ENCODE measurements around the gene NEAT1. TPM values are rescaled to one million over a fixed set of nuclear protein-coding genes. Genes with fewer than 3 reads are reported as not detected.
A peak's percentile ranks its signal among the peaks of the same experiment; 100 is the strongest.

NEAT1 gene
- polyA plus RNA-seq, 3 donors, result 0.90 to 293 (median 1.3) TPM

DNA sequence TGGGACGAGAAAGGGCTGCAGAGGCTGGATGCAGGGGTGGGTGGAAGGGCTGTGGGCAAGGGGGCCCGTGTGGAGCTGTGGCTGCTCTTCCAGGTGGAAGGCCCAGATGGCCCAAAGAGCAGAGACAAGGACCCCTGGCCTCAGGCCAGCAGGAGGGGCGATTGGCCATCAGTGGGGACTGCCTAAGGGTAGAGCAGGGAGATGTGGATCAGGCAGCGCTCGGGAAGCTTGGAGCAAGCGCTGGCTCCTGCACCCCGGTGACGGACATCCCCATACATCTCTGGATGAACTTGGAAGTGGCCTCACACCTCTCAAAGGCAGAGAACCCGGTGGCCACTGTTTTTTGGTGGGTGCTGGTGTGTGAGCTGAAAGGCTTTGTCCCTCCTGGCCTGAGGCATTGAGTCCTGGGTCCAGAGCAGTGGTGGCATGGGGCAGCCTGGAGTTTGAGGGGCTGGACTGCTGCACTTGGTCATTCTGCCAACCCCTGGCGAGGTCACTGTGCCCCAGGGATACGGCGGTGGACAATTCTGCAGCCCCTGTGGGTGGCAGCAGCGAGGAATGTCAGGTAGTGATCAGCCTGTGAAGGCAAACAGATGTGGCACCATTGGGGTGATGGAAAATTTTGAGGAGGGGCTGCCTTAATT is 30.3 kb upstream of the NEAT1 start:
- H3K27me3 Mint-ChIP-seq (ENCODE audit: low read depth in 3 of 3), result no peaks in the 10 kb centered on the region
- Histone ChIP-seq H3K79me2 (ENCODE audit: insufficient read depth, low read length) (peaks cover 50% of the 10 kb centered on the region), H3K27me3 (ENCODE audit: control insufficient read depth in 2 of 2, insufficient read depth in 2 of 2, low read length in 2 of 2) (no peaks in the 10 kb centered on the region), H3K9me3 (replicated peaks in 1 of 2; ENCODE audit: control insufficient read depth in 1 of 2, insufficient read depth in 1 of 2, low read length in 2 of 2) (no peaks in the 10 kb centered on the region), H4K20me1 (ENCODE audit: insufficient read depth, low read length) (peaks cover 72% of the 10 kb centered on the region), H3K4me2 (replicated peaks; ENCODE audit: extremely low read depth, low read length, poor library complexity, severe bottlenecking) (no peak overlapping the region), H3K36me3 (replicated peaks in 1 of 2; ENCODE audit: control insufficient read depth in 1 of 2, insufficient read depth in 2 of 2, low read length in 2 of 2) (peaks cover 66 to 88% of the 10 kb centered on the region in 2 donors), H3K27ac (ENCODE audit: low read depth in 1 of 2, low read length in 2 of 2) (no peak overlapping the region), H2AFZ (ENCODE audit: insufficient read depth, low read depth, low read length, poor library complexity, severe bottlenecking) (no peak overlapping the region), H3K4me3 (replicated peaks in 1 of 3; ENCODE audit: low read depth in 2 of 3, low read length in 3 of 3) (no peak overlapping the region), H3K9ac (ENCODE audit: insufficient read depth, low read length, poor library complexity, severe bottlenecking) (no peak overlapping the region), H3K4me1 (ENCODE audit: control insufficient read depth in 1 of 2, insufficient read depth in 2 of 2, low read length in 2 of 2) (peaks cover 15 to 24% of the 10 kb centered on the region in 2 donors)
- TF ChIP-seq, protein P1, sequence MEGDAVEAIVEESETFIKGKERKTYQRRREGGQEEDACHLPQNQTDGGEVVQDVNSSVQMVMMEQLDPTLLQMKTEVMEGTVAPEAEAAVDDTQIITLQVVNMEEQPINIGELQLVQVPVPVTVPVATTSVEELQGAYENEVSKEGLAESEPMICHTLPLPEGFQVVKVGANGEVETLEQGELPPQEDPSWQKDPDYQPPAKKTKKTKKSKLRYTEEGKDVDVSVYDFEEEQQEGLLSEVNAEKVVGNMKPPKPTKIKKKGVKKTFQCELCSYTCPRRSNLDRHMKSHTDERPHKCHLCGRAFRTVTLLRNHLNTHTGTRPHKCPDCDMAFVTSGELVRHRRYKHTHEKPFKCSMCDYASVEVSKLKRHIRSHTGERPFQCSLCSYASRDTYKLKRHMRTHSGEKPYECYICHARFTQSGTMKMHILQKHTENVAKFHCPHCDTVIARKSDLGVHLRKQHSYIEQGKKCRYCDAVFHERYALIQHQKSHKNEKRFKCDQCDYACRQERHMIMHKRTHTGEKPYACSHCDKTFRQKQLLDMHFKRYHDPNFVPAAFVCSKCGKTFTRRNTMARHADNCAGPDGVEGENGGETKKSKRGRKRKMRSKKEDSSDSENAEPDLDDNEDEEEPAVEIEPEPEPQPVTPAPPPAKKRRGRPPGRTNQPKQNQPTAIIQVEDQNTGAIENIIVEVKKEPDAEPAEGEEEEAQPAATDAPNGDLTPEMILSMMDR (IDR thresholded peaks at IDR 0.05), result no peak
- H3K4me3 Mint-ChIP-seq, result no peak overlapping the region
- no peaks in the 10 kb centered on the region for H3K9me3 Mint-ChIP-seq
- peaks cover 43 to 87% of the 10 kb centered on the region in 2 donors for H3K36me3 Mint-ChIP-seq
- DNase-seq, result no peak
- H3K27ac Mint-ChIP-seq, result peak overlapping the region in 1 of 7 donors; percentile 21
- H3K4me1 Mint-ChIP-seq, result peaks cover 29% of the 10 kb centered on the region
- intact Hi-C loops (cut with micrococcal nuclease), result no loop called here
- 84% methylated on average over 8 of the region's 13 CpGs for WGBS (ENCODE audit: insufficient coverage)

DNA sequence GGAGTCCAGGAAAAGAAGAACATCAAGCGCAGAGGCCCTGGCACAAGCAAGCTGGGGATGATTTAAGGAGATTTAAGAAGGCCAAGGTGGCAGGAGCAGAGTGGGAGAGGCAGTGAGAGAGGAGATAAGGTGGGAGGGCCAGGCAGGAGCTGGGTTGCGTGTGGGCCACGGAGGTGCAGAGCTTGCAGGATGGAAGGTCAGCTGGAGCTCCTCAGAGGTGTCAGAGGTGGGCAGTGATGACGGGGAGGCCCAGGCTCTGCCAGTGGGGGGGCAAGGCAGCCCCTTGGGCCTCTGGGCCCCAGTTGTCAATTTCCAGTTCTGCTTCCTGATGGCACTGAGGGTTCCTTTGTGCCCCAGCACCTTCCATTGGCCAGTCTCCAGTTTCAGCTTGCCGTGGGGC is 29.7 kb upstream of the NEAT1 start:
- intact Hi-C loops (cut with micrococcal nuclease), result no loop called here
- TF ChIP-seq, protein P1 (IDR thresholded peaks at IDR 0.05), result no peak
- H2AFZ ChIP-seq (ENCODE audit: insufficient read depth, low read depth, low read length, poor library complexity, severe bottlenecking), result no peak overlapping the region
- no peak overlapping the region for H3K27ac ChIP-seq (ENCODE audit: low read depth in 1 of 2, low read length in 2 of 2)
- peaks cover 44% of the 10 kb centered on the region for H3K79me2 ChIP-seq (ENCODE audit: insufficient read depth, low read length)
- H3K4me3 ChIP-seq (replicated peaks in 1 of 3; ENCODE audit: low read depth in 2 of 3, low read length in 3 of 3), result no peak overlapping the region
- DNase-seq, result no peak
- H3K4me1 ChIP-seq (ENCODE audit: control insufficient read depth in 1 of 2, insufficient read depth in 2 of 2, low read length in 2 of 2), result peaks cover 9 to 18% of the 10 kb centered on the region in 2 donors
- peaks cover 70 to 94% of the 10 kb centered on the region in 2 donors for H3K36me3 ChIP-seq (replicated peaks in 1 of 2; ENCODE audit: control insufficient read depth in 1 of 2, insufficient read depth in 2 of 2, low read length in 2 of 2)
- no peak overlapping the region for H3K27ac Mint-ChIP-seq
- no peaks in the 10 kb centered on the region for H3K9me3 ChIP-seq (replicated peaks in 1 of 2; ENCODE audit: control insufficient read depth in 1 of 2, insufficient read depth in 1 of 2, low read length in 2 of 2)
- H3K4me3 Mint-ChIP-seq, result no peak overlapping the region
- peaks cover 46 to 92% of the 10 kb centered on the region in 2 donors for H3K36me3 Mint-ChIP-seq
- H3K4me2 ChIP-seq (replicated peaks; ENCODE audit: extremely low read depth, low read length, poor library complexity, severe bottlenecking), result no peak overlapping the region
- H3K4me1 Mint-ChIP-seq, result peaks cover 25% of the 10 kb centered on the region
- H3K9me3 Mint-ChIP-seq, result no peaks in the 10 kb centered on the region
- H3K27me3 Mint-ChIP-seq (ENCODE audit: low read depth in 3 of 3), result no peaks in the 10 kb centered on the region
- 93% methylated on average over 5 of the region's 5 CpGs for WGBS (ENCODE audit: insufficient coverage)
- H4K20me1 ChIP-seq (ENCODE audit: insufficient read depth, low read length), result peaks cover 75% of the 10 kb centered on the region
- H3K9ac ChIP-seq (ENCODE audit: insufficient read depth, low read length, poor library complexity, severe bottlenecking), result no peak overlapping the region
- H3K27me3 ChIP-seq (ENCODE audit: control insufficient read depth in 2 of 2, insufficient read depth in 2 of 2, low read length in 2 of 2), result no peaks in the 10 kb centered on the region

Data from CD14-positive monocyte (primary cell).